NB4 (cell line): ENCODE results near the gene CD2AP.

Source experiments
- DNase-seq: peaks from one replicate; pipeline ENCODE4 v3.0.0; 2010; ENCODE audit warnings: low read depth
- H3K4me3 ChIP-seq: one replicate; pipeline ENCODE4 v1.5.1; 2011; ENCODE audit warnings: mild to moderate bottlenecking, low read depth, low read length, moderate library complexity
- MYC ChIP-seq: IDR thresholded peaks from 2 replicates; pipeline ENCODE4 v1.6.1; 2011; ENCODE audit warnings: low read depth, low read length
- POLR2A ChIP-seq: IDR thresholded peaks from 2 replicates; pipeline ENCODE4 v1.6.1; 2011; ENCODE audit warnings: mild to moderate bottlenecking; ENCODE audit not compliant: insufficient read length; ENCODE audit errors: extremely low read depth
- TF ChIP-seq, protein P1 (sequence below): IDR thresholded peaks from 2 replicates; pipeline ENCODE4 v1.6.1; 2011; ENCODE audit warnings: low read depth, low read length
- TF ChIP-seq, protein P2 (sequence below): IDR thresholded peaks from one replicate; pipeline ENCODE4 v1.5.1; 2012; ENCODE audit warnings: low read depth, low read length

The CD2AP gene

DNA sequence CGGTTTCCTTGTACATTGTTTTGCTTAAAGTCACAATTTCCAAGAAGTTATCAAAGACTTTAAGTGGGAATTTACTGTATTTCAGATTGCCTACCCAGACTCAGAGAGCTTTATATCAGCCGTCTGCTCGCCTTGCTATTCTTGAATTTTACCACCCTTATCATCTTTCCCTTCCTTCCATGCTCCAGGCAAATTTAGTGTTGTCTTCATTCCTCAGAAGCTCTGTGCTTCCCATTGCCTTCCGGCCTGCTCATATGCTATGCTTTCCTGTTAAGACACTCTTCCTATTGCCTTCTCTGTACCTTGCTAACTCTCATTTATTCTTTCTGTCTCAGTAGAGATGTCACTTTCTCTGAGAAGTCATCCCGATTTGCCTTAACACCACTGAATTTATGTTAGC is 52.1 kb downstream of the CD2AP start:
- TF ChIP-seq, protein P1, sequence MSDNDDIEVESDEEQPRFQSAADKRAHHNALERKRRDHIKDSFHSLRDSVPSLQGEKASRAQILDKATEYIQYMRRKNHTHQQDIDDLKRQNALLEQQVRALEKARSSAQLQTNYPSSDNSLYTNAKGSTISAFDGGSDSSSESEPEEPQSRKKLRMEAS = no peak
- TF ChIP-seq MYC = no peak
- TF ChIP-seq, protein P2, sequence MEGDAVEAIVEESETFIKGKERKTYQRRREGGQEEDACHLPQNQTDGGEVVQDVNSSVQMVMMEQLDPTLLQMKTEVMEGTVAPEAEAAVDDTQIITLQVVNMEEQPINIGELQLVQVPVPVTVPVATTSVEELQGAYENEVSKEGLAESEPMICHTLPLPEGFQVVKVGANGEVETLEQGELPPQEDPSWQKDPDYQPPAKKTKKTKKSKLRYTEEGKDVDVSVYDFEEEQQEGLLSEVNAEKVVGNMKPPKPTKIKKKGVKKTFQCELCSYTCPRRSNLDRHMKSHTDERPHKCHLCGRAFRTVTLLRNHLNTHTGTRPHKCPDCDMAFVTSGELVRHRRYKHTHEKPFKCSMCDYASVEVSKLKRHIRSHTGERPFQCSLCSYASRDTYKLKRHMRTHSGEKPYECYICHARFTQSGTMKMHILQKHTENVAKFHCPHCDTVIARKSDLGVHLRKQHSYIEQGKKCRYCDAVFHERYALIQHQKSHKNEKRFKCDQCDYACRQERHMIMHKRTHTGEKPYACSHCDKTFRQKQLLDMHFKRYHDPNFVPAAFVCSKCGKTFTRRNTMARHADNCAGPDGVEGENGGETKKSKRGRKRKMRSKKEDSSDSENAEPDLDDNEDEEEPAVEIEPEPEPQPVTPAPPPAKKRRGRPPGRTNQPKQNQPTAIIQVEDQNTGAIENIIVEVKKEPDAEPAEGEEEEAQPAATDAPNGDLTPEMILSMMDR = no peak
- no peak for TF ChIP-seq POLR2A
- no peak overlapping the region for H3K4me3 ChIP-seq
- DNase-seq = no peak

DNA sequence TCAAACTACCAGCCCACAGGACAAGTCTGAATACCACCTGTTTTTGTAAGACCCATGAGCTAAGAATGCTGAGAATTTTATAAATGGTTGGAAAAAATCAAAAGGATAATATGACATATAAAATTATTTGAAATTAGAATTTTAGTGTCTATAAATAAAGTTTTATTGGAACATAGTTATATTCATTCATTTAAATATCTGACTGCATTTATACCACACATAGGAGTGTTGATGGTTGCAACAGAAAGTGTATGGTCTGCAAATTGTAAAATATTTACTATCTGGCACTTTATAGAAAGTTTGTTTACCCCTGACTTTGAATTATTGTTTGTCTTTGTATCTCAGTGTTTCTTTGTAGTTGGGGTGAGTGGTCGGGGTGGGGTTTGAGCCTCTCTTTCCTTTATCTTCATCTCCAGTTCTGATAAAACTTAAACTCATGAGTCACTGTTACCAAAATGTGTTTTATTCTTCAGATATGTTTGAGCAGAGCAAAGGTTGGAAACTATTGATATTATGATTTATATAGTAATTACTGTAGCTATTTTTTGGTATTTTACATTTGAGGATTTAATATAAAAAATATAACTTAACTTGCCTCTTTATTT is 55.5 kb downstream of the CD2AP start:
- DNase-seq = no peak
- TF ChIP-seq, protein P2 = no peak
- TF ChIP-seq, protein P1 = no peak
- TF ChIP-seq POLR2A (no peak), MYC (no peak)
- no peak overlapping the region for H3K4me3 ChIP-seq

DNA sequence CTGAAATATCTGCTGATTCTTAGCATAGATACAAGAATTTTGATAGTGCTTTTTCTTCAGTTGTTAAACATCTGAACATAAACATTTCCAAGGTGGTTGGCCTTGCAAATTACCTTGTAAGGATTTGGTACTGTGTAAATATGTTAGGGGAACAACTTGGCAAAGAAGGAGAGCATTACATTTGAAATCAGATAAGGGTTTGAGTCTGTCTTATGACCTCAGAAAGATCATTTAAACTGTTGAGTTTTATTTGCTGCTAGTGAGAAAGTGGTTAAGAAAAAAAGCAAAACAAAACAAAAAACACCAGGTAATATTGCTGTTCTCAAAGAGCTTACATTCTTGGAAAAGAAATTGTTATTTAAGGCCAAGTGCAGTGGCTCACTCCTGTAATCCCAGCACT is 56.5 kb downstream of the CD2AP start:
- no peak for DNase-seq
- H3K4me3 ChIP-seq = no peak overlapping the region
- TF ChIP-seq POLR2A (no peak), MYC (no peak)
- TF ChIP-seq, protein P2 = no peak
- TF ChIP-seq, protein P1 = no peak

DNA sequence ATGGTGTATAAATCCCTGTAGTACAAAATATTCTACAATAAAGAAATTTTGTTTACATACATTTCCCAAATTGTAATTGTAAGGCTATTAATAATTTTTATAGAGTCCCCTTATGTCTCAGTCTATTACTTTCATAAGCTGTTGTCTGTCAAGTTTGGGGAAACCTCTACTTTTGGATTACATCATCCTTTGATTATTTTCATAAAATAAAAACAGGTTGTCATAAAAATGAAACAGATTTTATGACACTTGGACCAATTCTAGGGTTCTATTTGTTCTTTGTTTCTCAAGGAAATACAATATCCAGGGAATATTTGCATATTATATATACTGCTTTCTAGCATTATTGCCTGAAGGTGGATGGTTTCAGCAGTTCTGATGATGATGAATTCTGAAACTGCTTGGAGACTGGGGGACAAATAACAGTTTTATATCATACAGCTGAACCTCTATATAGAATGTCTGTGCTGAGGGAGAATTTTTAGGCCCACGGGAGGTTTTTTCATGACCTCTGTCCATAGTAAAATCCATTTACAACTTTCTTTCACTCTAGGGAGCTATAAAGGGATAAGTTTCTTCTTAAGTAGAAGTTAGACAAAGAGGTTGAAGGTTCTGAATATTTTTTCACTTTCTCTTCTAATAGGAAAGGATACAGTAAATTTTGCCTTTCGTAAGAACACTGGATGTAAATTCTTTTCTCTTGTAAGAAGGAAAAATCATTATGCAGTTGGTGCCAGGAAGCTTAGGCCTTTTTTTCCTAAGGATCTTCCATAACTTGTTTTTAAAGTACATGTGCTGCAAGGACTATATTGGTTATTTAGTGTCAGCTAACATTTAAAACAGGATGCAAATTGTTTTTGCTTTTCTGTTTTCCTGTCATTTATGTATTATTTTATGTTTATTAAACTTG is 58.0 kb downstream of the CD2AP start:
- H3K4me3 ChIP-seq = no peak overlapping the region
- DNase-seq = no peak
- TF ChIP-seq MYC (no peak), POLR2A (no peak)
- TF ChIP-seq, protein P1 = no peak
- TF ChIP-seq, protein P2 = no peak

DNA sequence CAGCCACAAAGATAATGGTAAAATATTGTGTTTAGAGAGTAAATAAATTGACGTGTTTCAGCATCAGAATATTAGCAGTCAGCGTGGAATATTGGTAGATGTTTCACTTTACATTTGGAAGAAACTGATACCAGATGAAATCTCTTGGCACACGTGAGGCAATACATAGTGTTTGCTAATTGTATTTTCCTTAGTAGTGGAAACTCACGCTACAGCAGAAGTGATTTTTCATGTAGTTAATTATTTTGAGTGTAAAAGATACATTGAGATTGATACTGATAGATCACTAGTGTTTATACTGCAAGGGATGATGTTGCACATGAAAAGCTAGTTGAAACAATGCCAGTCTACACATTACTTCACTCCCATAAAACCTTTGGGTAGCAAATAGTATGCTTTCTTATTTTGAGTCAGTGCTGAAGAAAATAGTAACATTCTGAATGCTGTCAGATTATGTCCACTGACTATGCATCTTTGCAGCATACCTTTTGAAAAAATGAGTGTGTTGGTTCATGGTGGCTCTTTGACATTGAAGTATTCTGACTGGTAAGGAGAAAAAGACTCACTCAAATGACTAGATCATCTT is 59.3 kb downstream of the CD2AP start:
- DNase-seq = no peak
- H3K4me3 ChIP-seq = no peak overlapping the region
- TF ChIP-seq, protein P1 = no peak
- TF ChIP-seq MYC = no peak
- TF ChIP-seq, protein P2 = no peak
- TF ChIP-seq POLR2A = no peak
